Neural progenitor cell (in vitro differentiated cells): ENCODE results near the gene CNTNAP2.

ENCODE experiments used
- EZH2 ChIP-seq: fragments of 200-600 bp; sonication (generic); IDR thresholded peaks from 2 replicates; pipeline ENCODE4 v1.6.1; 2017; ENCODE audit warnings: antibody characterized with exemption, mild to moderate bottlenecking, moderate library complexity
- TF ChIP-seq, protein P1 (sequence below): fragments of 200-600 bp; sonication (generic); IDR thresholded peaks from 2 replicates; pipeline ENCODE4 v1.5.1; 2017; ENCODE audit warnings: antibody characterized with exemption, mild to moderate bottlenecking

DNA sequence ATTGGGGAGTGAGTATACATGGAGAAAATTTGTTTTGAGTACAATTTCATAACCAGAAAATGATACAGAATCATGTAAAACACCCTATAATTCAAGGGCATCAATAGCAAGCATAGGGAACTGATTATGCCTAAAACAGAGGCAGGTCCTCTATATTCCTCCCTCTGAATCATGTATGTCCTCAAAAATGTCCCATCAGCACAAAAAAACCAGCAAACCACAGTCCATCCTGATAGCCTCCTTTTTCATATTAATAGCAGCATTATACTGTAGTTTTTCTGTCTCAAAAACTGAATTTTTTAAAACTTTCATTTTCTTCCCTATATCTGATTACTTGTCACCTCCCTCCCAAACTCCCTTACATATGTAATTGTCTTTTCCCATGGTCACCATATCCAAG, 1057.3 kb downstream of the CNTNAP2 start:
- TF ChIP-seq, protein P1, sequence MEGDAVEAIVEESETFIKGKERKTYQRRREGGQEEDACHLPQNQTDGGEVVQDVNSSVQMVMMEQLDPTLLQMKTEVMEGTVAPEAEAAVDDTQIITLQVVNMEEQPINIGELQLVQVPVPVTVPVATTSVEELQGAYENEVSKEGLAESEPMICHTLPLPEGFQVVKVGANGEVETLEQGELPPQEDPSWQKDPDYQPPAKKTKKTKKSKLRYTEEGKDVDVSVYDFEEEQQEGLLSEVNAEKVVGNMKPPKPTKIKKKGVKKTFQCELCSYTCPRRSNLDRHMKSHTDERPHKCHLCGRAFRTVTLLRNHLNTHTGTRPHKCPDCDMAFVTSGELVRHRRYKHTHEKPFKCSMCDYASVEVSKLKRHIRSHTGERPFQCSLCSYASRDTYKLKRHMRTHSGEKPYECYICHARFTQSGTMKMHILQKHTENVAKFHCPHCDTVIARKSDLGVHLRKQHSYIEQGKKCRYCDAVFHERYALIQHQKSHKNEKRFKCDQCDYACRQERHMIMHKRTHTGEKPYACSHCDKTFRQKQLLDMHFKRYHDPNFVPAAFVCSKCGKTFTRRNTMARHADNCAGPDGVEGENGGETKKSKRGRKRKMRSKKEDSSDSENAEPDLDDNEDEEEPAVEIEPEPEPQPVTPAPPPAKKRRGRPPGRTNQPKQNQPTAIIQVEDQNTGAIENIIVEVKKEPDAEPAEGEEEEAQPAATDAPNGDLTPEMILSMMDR: no peak
- TF ChIP-seq EZH2: no peak
